ENCODE data around the gene CD81. TPM values are rescaled to one million over a fixed set of nuclear protein-coding genes. Genes with fewer than 3 reads are reported as not detected.

The CD81 gene
- total and polyA plus RNA-seq, 9 of the 15 experiments (the other 6 are each of a cell fraction or from before 2014, with no cell fraction given): 2.4 to 189 (median 61.7) TPM

DNA sequence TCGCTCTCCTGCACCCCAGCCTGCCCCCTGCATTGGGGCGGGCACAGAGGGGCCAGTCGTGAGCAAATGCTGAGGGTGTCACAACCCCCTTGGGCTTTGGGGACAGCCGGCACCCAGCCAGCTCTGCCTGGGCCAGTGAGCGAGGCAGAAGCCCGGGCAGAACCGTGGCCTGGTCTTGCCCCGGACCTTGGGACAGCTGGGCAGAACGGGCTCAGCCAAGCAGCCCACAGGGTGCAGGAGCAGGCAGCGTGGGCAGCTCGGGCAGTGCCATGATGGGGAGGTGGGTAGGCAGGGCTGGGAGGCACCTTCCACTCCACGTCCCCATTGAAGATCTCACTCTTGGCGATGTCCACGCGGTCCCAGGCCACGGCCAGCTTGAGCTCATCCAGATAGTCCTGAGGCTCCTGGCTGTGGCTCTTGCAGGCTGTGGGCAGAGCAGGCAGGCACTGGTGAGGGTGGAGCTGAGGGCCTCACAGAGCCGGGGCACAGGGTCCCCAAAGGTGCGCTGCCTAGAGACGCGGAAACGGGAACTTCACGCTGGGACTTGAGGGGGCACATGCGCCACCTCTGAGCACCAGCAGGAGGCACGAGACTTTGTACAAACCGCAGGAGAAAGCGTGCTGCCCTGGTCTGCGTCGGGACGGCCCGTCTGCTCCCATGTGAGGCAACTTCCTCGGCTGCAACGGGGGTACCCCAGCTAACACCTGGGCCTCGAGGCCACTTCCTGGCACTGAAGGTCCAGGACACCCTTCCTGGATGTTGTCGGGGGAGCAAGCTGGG is 38.7 kb downstream of the CD81 start (continued):
- TF ChIP-seq CTCFL (IDR thresholded peaks at IDR 0.05; ENCODE audit: borderline replicate concordance, insufficient read depth, low read depth, low read length, poor library complexity, severe bottlenecking) (peak; percentile 31), ZBTB7A (IDR thresholded peaks at IDR 0.05; ENCODE audit: borderline replicate concordance, control insufficient read depth, low read depth, low read length) (peak; percentile 49; the same call in 1 of the 2 replicates), ZNF212 (CRISPR knock-in tag; IDR thresholded peaks at IDR 0.05) (no peak), TCF15 (CRISPR knock-in tag; IDR thresholded peaks at IDR 0.05) (no peak), BRCA1 (IDR thresholded peaks at IDR 0.05) (no peak), BRCA1 (CRISPR knock-in tag; IDR thresholded peaks at IDR 0.05) (no peak), HSF4 (CRISPR knock-in tag; IDR thresholded peaks at IDR 0.05; ENCODE audit: borderline replicate concordance) (no peak), CTCF (IDR thresholded peaks at IDR 0.05 in 2 of 3, conservative IDR thresholded peaks at IDR 0.05 in 1 of 3; ENCODE audit: insufficient read depth in 2 of 3, low read depth in 1 of 3, low read length in 3 of 3) (peak; percentile 52 to 61 (median 56); a peak in 5 of 6 replicates), CREB5 (CRISPR knock-in tag; IDR thresholded peaks at IDR 0.05) (no peak)
- TF ChIP-seq, protein P1, sequence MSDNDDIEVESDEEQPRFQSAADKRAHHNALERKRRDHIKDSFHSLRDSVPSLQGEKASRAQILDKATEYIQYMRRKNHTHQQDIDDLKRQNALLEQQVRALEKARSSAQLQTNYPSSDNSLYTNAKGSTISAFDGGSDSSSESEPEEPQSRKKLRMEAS (CRISPR knock-in tag; IDR thresholded peaks at IDR 0.05): peak; percentile 47; the same call in 1 of the 2 replicates
- TF ChIP-seq, protein P2, sequence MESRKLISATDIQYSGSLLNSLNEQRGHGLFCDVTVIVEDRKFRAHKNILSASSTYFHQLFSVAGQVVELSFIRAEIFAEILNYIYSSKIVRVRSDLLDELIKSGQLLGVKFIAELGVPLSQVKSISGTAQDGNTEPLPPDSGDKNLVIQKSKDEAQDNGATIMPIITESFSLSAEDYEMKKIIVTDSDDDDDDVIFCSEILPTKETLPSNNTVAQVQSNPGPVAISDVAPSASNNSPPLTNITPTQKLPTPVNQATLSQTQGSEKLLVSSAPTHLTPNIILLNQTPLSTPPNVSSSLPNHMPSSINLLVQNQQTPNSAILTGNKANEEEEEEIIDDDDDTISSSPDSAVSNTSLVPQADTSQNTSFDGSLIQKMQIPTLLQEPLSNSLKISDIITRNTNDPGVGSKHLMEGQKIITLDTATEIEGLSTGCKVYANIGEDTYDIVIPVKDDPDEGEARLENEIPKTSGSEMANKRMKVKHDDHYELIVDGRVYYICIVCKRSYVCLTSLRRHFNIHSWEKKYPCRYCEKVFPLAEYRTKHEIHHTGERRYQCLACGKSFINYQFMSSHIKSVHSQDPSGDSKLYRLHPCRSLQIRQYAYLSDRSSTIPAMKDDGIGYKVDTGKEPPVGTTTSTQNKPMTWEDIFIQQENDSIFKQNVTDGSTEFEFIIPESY (CRISPR knock-in tag; IDR thresholded peaks at IDR 0.05): peak; percentile 96
